Karpas-422 (cell line): ENCODE data around the gene MACROD2. TPM values are rescaled to one million over a fixed set of nuclear protein-coding genes. Genes with fewer than 3 reads are reported as not detected.

Source experiments
- DNase-seq: peaks from one replicate; pipeline ENCODE4 v3.0.0-alpha.2; 2015
- H2AFZ ChIP-seq: fragments of 200-600 bp; sonication (generic); 2 replicates; pipeline ENCODE4 v1.6.1; 2014; ENCODE audit warnings: antibody characterized with exemption, low read length, mixed read lengths
- H3K27ac ChIP-seq: fragments of 200-600 bp; sonication (generic); 2 replicates; pipeline ENCODE4 v1.5.1; 2014; ENCODE audit warnings: mild to moderate bottlenecking, low read length, moderate library complexity
- H3K27me3 ChIP-seq: fragments of 200-600 bp; sonication (generic); 2 replicates; pipeline ENCODE4 v1.6.1; 2014; ENCODE audit warnings: low read length, mixed read lengths
- H3K36me3 ChIP-seq: fragments of 200-600 bp; sonication (generic); 2 replicates; pipeline ENCODE4 v1.6.1; 2014; ENCODE audit warnings: low read length, mixed read lengths; ENCODE audit not compliant: insufficient read depth
- H3K4me1 ChIP-seq: fragments of 200-600 bp; sonication (generic); 2 replicates; pipeline ENCODE4 v1.6.1; 2014; ENCODE audit warnings: mild to moderate bottlenecking, low read length, mixed read lengths
- H3K4me2 ChIP-seq: fragments of 200-600 bp; sonication (generic); 2 replicates; pipeline ENCODE4 v1.6.1; 2014; ENCODE audit warnings: low read length, low read depth, mild to moderate bottlenecking; ENCODE audit not compliant: poor library complexity, severe bottlenecking
- H3K4me3 ChIP-seq: fragments of 200-600 bp; sonication (generic); 2 replicates; pipeline ENCODE4 v1.5.1; 2014; ENCODE audit warnings: mild to moderate bottlenecking, antibody characterized with exemption, low read length, mixed read lengths
- H3K79me2 ChIP-seq: fragments of 200-600 bp; sonication (generic); 2 replicates; pipeline ENCODE4 v1.6.1; 2014; ENCODE audit warnings: mild to moderate bottlenecking, low read length, mixed read lengths
- H3K9ac ChIP-seq: fragments of 200-600 bp; sonication (generic); 2 replicates; pipeline ENCODE4 v1.6.0; 2014; ENCODE audit warnings: low read length
- H3K9me2 ChIP-seq: fragments of 200-600 bp; sonication (generic), shearing (Covaris generic); replicated peaks from 2 replicates; pipeline ENCODE4 v1.6.0; 2014; ENCODE audit warnings: mild to moderate bottlenecking, low read length, moderate library complexity; ENCODE audit not compliant: insufficient read depth
- H3K9me3 ChIP-seq: fragments of 300-700, 200-600 bp; sonication (generic); 2 replicates; pipeline ENCODE4 v1.6.1; 2014; ENCODE audit warnings: low read length, mixed read lengths
- H4K20me1 ChIP-seq: fragments of 200-600 bp; sonication (generic); 2 replicates; pipeline ENCODE4 v1.6.1; 2014; ENCODE audit warnings: mild to moderate bottlenecking, antibody characterized with exemption, low read length, low read depth; ENCODE audit not compliant: insufficient read depth
- total RNA-seq: library from RNA; depleted of rRNA; stranded (reverse); fragments of >200 nt; shearing (Covaris generic); gene quantifications from 2 replicates; pipeline ENCODE4 v1.2.3, GENCODE V29; 2014; ENCODE audit warnings: low replicate concordance

Gene MACROD2
- total RNA-seq, 1 experiment from 2014 or later = 0.15 TPM

DNA sequence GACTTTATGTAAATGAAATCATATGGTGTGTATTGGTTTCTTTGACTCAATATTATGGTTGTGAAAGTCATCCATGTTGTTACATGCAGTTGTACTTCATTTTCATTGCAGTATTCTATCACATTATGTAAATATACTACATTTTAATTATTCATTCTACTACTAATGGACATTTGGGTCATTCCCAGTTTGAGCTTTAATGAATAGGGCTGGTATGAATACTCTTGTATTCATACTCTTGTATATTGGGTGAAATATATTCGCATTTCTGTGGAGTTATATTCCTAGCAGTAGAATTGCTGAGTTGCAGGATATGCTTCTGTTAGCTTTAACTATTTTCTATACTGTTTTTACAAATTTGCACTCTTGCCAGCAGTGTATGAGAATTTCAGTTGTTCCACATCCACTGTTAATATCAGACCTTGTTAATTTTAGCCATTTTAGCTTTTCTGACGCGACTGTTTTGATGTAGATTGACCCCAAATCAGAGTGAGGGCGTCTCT, 1633.6 kb downstream of the MACROD2 start:
- Histone ChIP-seq H3K9me2 (no peaks in the 10 kb centered on the region; the same call in 1 of the 2 replicates), H3K9me3 (no peaks in the 10 kb centered on the region), H3K79me2 (no peaks in the 10 kb centered on the region), H3K4me3 (no peak overlapping the region), H3K36me3 (no peaks in the 10 kb centered on the region), H3K27me3 (no peaks in the 10 kb centered on the region), H3K9ac (no peak overlapping the region), H3K27ac (no peak overlapping the region), H3K4me2 (no peak overlapping the region), H2AFZ (no peak overlapping the region), H4K20me1 (no peaks in the 10 kb centered on the region), H3K4me1 (no peaks in the 10 kb centered on the region)
- no peak for DNase-seq

- no peak for DNase-seq
- Histone ChIP-seq H3K9ac (no peak overlapping the region), H3K27me3 (no peaks in the 10 kb centered on the region), H3K9me3 (no peaks in the 10 kb centered on the region), H3K27ac (no peak overlapping the region), H3K4me1 (no peaks in the 10 kb centered on the region), H3K4me3 (no peak overlapping the region), H3K79me2 (no peaks in the 10 kb centered on the region), H3K9me2 (no peaks in the 10 kb centered on the region; the same call in 1 of the 2 replicates), H4K20me1 (no peaks in the 10 kb centered on the region), H3K36me3 (no peaks in the 10 kb centered on the region), H3K4me2 (no peak overlapping the region), H2AFZ (no peak overlapping the region)
These were observed 1635.0 kb downstream of the MACROD2 start for GRCh38 chr20:15630360-15630759.

GRCh38 chr20:15632680-15633079, 1637.4 kb downstream of the MACROD2 start:
- Histone ChIP-seq H3K4me2 (no peak overlapping the region), H3K4me1 (no peaks in the 10 kb centered on the region), H3K4me3 (no peak overlapping the region), H3K27me3 (no peaks in the 10 kb centered on the region), H3K9ac (no peak overlapping the region), H3K9me3 (no peaks in the 10 kb centered on the region), H3K36me3 (no peaks in the 10 kb centered on the region), H3K79me2 (no peaks in the 10 kb centered on the region), H3K9me2 (no peaks in the 10 kb centered on the region; the same call in 1 of the 2 replicates), H4K20me1 (no peaks in the 10 kb centered on the region), H2AFZ (no peak overlapping the region), H3K27ac (no peak overlapping the region)
- DNase-seq = no peak

DNA sequence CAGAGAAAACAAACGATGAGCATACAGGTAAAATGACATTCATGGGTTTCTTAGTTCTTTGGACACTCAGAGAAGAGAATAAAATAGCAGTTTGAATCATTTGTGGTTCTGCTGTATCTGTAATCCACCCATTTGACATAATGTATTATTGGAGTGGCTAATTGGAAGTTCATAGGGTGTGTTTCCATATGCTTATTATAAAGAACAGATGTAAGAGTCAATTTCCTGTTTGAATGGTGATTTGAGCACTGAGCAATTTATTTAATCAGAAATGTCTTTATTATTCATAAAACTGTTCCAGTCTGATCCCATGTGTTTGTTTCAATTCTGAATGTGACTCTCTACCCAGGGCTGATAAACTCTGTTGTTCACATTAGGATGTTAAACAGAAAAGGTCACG, 1638.8 kb downstream of the MACROD2 start:
- H3K27ac ChIP-seq = no peak overlapping the region
- no peaks in the 10 kb centered on the region for H3K9me3 ChIP-seq
- H3K4me3 ChIP-seq = no peak overlapping the region
- no peaks in the 10 kb centered on the region for H3K27me3 ChIP-seq
- no peaks in the 10 kb centered on the region for H3K4me1 ChIP-seq
- H3K4me2 ChIP-seq = no peak overlapping the region
- no peak for DNase-seq
- no peaks in the 10 kb centered on the region for H3K9me2 ChIP-seq
- H3K79me2 ChIP-seq = no peaks in the 10 kb centered on the region
- no peaks in the 10 kb centered on the region for H3K36me3 ChIP-seq
- no peak overlapping the region for H3K9ac ChIP-seq
- H2AFZ ChIP-seq = no peak overlapping the region
- no peaks in the 10 kb centered on the region for H4K20me1 ChIP-seq

- no peak overlapping the region for H3K4me2 ChIP-seq
- DNase-seq = no peak
These were observed 1642.2 kb downstream of the MACROD2 start for GRCh38 chr20:15637546-15637945.

DNA sequence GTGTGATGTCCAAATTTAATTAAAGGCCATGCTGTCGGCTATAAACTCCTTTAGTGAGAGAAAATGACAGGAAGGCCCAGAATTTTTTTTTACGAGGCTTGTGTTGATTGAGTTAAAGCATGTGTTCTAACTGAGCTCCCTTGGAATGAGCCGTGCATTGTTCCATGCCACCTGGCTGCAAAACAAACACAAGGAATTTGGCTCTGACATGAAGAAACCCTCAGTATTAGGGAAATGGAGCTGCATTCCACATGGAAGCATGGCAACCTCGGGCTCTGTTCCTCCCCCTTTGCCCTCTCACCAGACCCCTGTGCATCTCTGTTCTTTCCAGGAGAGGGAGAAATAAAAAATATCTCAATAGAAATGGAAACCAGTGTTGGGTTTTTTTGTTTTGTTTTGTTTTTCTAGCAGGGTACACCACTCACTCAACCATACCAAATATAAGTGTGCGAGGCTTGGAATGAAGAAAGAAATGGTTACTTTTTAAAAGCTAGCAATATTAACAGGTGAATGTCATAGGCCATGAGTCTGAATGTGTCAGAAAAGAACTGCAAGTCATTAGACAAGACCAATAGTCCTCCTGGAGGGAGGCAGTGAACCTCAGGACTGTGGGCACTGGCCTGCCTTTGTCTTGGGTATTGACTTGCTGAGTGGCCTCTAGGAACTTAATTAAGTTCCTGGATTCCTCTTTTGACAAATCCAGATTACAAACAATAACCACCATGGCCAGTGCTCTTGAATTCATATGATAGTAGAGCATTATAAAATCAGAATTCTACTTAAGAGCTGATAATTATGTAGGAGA, 1642.8 kb downstream of the MACROD2 start:
- H3K9ac ChIP-seq = no peak overlapping the region
- H3K9me2 ChIP-seq = no peaks in the 10 kb centered on the region
- H3K79me2 ChIP-seq = no peaks in the 10 kb centered on the region

More at GRCh38 chr20:15637546-15637945, 1642.2 kb downstream of the MACROD2 start:
- no peak overlapping the region for H3K4me3 ChIP-seq
- H3K9ac ChIP-seq = no peak overlapping the region
- H3K9me3 ChIP-seq = no peaks in the 10 kb centered on the region
- no peaks in the 10 kb centered on the region for H3K9me2 ChIP-seq
- no peak overlapping the region for H2AFZ ChIP-seq
- H3K36me3 ChIP-seq = no peaks in the 10 kb centered on the region
- H3K4me1 ChIP-seq = no peaks in the 10 kb centered on the region
- H3K79me2 ChIP-seq = no peaks in the 10 kb centered on the region
- 0 out of 2 replicates have a peak, but pooled peaks cover 2% of the 10 kb centered on the region for H3K27me3 ChIP-seq
- H4K20me1 ChIP-seq = no peaks in the 10 kb centered on the region
- no peak overlapping the region for H3K27ac ChIP-seq

DNA sequence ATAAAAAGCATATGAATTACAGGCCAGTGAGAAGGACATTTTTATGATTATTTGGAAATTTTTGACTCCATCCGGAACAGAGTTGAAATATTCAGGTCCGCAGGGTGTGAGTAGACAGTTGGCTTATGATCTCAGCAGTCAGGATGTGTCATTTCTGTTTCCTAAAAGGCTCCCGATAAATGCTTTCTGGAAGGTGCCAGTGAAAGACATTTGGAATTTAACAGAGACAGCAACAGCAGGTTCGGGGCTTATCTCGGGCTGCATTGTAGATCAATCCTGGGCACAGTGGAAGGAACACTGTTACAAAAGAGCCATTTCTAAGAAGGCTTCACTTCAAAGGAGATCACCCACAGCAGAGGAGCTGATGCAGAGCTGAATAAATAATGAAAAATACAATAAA, 1643.5 kb downstream of the MACROD2 start:
- 0 out of 2 replicates have a peak, but pooled peaks cover 2% of the 10 kb centered on the region for H3K27me3 ChIP-seq
- H3K9me3 ChIP-seq = no peaks in the 10 kb centered on the region
- no peaks in the 10 kb centered on the region for H3K36me3 ChIP-seq
- no peak for DNase-seq
- H3K79me2 ChIP-seq = no peaks in the 10 kb centered on the region
- no peak overlapping the region for H3K27ac ChIP-seq
- no peak overlapping the region for H3K4me2 ChIP-seq
- no peaks in the 10 kb centered on the region for H3K4me1 ChIP-seq
- H2AFZ ChIP-seq = no peak overlapping the region
- H3K9ac ChIP-seq = no peak overlapping the region
- no peaks in the 10 kb centered on the region for H4K20me1 ChIP-seq
- H3K4me3 ChIP-seq = no peak overlapping the region
- no peaks in the 10 kb centered on the region for H3K9me2 ChIP-seq

More for the DNA sequence above, 1642.8 kb downstream of the MACROD2 start:
- Histone ChIP-seq H3K4me3 (no peak overlapping the region), H2AFZ (no peak overlapping the region), H3K27me3 (0 out of 2 replicates have a peak, but pooled peaks cover 2% of the 10 kb centered on the region), H3K4me1 (no peaks in the 10 kb centered on the region), H3K9me3 (no peaks in the 10 kb centered on the region), H3K27ac (no peak overlapping the region), H3K4me2 (no peak overlapping the region), H4K20me1 (no peaks in the 10 kb centered on the region), H3K36me3 (no peaks in the 10 kb centered on the region)
- DNase-seq = no peak

DNA sequence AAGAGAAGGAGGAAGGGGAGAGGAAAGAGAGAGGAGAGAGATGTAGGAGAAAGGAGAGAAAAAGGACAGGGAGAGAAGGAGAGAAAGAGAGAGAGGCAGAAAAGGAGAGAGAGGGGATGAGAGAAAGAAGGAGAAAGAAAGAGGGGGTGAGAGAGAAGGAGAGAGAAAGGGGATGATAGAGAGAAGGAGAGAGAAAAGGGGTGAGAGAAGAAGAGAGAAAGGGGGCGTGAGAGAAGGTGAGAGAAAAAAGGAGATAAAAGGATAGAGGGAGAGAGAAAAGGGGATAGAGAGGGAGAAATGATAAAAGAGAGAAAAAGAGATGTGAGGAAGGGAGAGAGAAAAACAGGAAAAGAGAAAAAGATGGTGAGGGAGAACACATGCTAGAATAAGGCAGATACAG, 1644.5 kb downstream of the MACROD2 start:
- Histone ChIP-seq H2AFZ (no peak overlapping the region), H3K9ac (no peak overlapping the region), H3K4me1 (no peaks in the 10 kb centered on the region), H3K27me3 (0 out of 2 replicates have a peak, but pooled peaks cover 2% of the 10 kb centered on the region), H3K9me3 (no peaks in the 10 kb centered on the region), H3K4me3 (no peak overlapping the region), H4K20me1 (no peaks in the 10 kb centered on the region), H3K79me2 (no peaks in the 10 kb centered on the region), H3K9me2 (no peaks in the 10 kb centered on the region), H3K4me2 (no peak overlapping the region), H3K27ac (no peak overlapping the region), H3K36me3 (no peaks in the 10 kb centered on the region)
- no peak for DNase-seq
